Hematopoietic multipotent progenitor cell treated with erythropoietin and hydrocortisone succinate and interleukin-3 and kit ligand, for 17 days (in vitro differentiated cells): Measurements from ENCODE around the gene ZNF273.
"Not testable (repeated sequence)": the region's sequence is repeated elsewhere in the genome, so short reads cannot be mapped to it uniquely, and the experiment has no call there.

Source experiments
- DNase-seq: peaks from one replicate; pipeline ENCODE4 v3.0.0-alpha.2; 2015; ENCODE audit warnings: low spot score

The ZNF273 gene

DNA sequence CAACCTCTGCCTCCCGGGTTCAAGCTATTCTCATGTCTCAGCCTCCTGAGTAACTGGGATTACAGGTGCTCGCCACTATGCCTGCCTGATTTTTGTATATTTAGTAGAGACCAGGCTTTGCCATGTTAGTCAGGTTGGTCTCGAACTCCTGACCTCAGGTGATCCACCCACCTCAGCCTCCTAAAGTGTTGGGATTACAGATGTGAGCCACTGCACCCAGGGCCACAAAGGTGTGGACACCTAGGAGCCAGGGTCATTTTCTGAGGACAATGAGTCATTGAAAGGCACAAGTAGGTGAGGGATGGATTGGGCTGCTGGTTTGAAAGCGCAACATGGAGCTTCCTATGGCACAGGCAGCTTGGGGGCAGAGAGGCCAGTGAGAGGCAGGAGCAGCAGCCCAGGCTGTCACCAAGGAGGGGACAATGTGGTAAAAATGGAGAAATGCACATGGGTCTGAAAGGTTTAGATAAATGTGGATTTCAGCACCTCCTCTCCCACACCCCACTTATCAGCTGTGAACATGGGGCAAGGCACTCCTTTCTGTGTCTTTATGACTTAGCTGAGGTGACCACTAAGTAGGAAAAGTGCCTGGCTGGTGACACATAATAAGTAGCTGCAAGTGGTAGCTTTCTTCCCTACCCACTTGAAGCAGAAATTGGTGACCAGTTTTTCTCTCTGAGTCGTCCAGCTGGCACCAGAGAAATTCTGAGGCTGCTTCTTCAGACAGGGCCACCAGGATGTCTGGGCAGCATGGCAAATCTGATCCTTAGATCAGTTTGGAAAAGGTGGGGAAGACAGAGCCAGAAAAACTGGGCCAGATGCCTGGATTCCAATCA lies 41.8 kb downstream of the ZNF273 start:
- peak; percentile 49 for DNase-seq

DNA sequence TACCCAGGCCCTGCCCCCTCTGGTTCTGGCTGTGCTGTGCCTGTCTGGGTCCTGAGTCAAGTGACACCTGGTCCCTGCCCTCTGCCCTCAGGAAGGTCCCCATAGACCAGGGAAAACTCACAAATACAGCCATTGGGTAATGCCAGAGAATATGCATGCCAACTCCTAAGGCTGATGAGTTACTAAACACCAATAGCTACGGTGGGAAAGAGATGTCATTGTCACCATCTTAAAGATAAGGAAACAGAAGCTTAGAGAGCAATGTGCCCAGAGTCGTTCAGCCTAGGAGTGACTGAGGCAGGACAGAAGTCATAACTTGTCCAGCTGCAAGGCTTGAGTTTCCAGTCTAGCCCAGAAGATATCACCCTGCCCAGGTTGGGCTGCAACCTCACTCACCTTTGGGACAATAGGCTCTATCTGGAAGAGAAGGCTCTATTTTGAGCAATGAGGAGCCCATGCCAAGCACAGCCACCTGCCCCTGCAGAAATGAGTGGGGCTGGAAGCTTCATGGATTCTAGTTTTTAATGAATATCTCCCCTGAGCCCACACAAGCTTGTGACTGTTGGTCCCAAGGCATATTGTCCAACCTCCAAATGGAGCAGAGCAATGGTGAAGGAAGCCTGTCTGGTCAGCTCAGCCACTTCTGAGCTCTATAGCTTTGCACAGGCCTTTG lies 42.6 kb downstream of the ZNF273 start:
- DNase-seq: no peak

DNA sequence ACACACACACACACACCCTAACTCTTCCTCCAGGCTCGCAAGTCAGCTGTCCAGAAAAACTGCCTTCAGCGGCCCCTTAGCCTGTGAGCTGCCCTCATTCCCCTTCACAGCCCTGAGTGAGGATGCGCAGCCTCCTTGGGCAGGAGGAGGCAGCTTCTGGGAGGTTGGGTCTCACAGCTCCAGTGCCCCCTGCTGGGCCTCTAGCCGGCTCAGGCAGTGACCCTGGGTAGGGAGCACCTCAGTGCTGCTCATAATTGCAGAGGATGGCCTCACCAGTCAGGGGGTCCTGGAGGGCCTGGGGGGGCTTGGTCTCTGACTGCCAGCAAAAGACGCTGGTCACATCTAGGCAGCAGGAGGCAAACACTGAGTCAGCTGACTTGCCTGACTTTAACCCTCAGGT lies 43.7 kb downstream of the ZNF273 start:
- DNase-seq: peak; percentile 51

DNA sequence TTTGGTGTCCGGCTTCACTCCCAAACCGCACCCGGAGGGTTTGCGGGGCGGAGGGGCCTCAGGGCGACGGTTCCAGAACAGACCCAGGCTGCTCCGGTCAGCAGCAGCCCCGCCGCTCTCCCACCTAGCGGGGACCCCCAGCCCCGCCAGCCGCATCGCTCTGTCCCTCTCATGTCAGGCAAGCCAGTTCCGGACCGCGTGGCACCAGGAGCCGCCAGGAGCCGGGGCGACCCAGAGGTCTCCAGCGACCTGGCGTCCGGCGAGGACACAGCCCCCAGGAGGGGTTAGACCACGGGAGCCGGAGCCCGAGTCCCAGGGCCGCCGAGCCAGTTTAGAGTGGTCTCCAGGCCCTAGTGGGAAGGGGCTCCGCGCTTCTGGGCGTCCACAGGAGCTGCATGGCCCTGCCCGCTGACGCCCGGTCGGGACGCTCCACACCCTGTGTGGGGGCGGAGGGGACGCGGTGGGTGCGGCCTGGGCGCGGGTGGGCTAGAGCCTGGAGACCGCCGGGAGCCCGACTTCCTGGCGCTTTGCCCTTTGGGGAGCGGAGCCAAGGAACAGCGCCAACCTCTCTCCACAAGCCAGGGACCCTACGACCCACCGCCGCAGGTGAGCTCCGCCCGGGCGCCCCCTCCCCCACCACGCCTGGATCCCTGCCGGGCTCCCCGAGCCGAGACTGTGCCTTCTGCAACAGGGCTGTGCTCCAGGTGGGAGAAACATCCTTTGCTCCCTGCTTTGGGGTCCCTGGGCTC lies 44.4 kb downstream of the ZNF273 start:
- DNase-seq: peak; percentile 33

DNA sequence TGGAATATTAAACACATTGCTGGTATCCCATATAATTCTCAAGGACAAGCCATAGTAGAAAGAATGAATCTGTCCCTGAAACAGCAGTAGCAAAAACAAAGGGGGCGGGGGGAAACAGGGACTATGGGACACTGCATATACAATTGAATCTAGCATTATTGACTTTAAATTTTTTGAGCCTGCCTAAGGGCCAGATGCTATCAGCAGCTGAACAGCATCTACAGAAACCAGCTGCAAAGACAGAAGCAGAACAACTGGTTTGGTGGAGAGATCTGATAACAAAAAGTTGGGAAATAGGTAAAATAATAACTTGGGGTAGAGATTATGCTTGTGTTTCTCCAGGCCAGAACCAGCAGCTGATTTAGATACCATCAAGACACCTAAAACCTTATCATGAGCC lies 45.7 kb downstream of the ZNF273 start:
- DNase-seq: not testable (repeated sequence)

DNA sequence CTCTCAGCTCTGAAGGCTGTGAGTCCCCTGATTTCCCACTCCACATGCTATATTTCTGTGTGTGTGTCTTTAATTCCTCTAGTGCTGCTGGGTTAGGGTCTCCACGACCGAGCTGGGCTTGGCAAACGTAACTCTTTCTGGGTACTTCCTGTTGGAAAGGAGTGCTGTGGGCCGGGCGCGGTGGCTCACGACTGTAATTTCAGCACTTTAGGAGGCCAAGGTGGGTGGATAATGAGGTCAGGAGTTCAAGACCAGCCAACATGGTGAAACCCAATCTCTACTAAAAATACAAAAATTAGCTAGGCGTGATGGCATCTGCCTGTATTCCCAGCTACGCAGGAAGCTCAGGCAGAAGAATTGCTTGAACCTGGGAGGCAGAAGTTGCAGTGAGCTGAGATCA lies 47.6 kb downstream of the ZNF273 start:
- DNase-seq: not testable (repeated sequence)

DNA sequence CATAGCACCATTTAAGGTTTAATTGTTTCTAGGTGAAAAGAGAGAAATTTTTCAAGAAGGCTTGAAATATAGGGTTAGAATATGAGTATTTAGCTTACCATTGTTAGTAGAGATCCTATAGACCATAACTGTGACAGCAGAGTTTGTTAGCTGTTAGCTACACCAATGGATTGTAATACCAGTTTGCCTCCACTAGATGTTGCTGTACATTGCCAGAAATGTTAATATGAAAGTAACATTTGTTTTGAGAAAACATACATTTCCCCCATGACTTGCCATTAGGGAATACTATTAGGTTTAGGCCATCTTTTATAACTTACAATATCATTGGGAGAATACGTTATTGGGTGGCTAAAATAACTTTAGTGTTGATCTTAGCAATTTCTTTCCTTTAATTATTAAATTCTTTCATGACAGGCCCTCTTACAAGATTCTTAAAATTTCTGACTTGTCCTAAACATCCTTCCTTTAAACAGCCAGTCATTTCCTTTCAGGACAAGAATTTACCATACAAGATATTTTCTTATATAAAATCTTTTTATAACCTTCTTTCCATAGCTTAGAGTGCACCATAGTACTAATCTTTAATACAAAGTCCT lies 48.3 kb downstream of the ZNF273 start:
- peak; percentile 56 for DNase-seq

DNA sequence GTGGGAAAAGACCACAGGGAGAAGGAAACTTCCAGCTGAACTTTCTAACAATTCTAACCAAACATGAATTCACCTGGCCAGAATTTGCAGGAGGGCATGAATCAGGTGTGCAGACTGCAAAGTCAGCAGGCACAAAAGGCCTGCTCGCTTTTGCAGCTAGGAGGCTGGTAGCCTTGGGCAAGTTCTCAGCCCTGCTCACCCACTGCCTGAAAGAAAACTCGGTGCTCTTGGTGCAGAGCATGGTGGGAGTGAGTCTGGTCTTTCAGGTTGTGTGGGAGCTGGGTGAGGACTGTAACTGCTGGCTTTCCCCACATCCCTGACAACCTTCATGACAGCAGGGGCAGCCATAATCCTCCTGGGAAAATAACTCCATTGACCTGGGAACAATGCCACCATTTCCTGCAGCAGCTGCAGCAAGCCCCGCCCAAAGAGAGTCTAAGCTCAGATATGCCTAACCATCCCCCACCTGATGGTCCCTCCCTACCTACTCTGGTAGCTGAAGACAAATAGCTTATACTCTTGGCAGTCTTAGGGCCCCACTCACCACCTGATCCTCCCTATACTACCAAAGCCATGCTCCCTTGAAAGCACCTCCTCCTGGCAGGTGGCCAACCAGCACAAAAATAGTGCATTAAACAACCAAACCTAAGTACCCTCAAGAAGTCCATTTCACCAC lies 56.1 kb downstream of the ZNF273 start:
- DNase-seq: no peak

DNA sequence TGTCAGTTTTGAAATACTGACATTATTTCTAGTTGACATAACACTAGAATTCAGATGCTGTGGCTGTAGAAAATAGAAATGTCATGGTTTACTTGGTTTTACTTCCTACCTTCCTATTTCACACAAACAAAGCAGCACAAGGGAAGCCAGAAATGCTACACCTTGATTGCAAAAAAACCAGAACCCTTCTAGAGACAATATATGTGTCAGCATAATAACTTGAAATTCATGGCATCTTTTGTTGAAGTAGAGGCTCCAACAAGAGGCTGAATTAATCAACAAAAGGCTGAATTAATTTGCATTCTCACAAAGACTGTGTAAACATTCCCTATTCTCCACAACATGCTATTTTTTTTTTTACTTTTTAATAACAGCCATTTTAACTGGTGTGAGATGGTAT lies 62.5 kb downstream of the ZNF273 start:
- no peak for DNase-seq

DNA sequence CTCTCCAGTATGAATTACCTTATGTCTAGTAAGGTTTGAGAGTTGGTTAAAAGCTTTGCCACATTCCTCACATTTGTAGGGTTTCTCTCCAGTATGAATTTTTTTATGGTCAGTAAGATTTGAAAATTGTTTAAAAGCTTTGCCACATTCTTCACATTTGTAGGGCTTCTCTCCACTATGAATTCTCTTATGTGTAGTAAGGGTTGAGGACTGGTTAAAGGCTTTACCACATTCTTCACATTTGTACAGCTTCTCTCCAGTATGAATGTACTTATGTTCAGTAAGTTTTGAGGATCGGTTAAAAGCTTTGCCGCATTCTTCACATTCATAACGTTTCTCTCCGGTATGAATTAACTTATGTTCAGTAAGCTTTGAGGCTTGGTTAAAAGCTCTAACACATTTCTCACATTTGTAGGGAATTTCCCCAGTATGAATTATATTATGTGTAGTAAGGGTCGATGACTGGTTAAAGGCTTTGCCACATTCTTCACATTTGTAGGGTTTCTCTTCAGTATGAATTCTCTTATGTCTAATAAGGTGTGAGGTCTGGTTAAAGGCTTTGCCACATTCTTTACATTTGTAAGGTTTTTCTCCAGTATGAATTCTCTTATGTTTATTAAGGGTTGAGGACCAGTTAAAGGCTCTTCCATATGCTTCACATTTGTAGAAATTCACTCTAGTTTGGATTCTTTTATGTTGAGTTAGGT lies 75.6 kb downstream of the ZNF273 start:
- no peak for DNase-seq
